KG1 (cell line): Measurements from ENCODE around the gene HEATR1.
"Not testable (repeated sequence)": the region's sequence is repeated elsewhere in the genome, so short reads cannot be mapped to it uniquely, and the experiment has no call there.

Experiments used
- DNase-seq: peaks from one replicate; lab custom pipeline; 2025; lab: John Stamatoyannopoulos, UW

Gene HEATR1

GRCh38 chr1:236602171-236602570 lies 2.1 kb downstream of the HEATR1 start:
- DNase-seq, result no peak

GRCh38 chr1:236590553-236591150 lies 13.7 kb downstream of the HEATR1 start:
- DNase-seq, result no peak

- no peak for DNase-seq
Observed at GRCh38 chr1:236589531-236589930, 14.8 kb downstream of the HEATR1 start.

GRCh38 chr1:236581528-236581927 lies 22.8 kb downstream of the HEATR1 start:
- DNase-seq, result no peak

GRCh38 chr1:236580404-236580803 lies 23.9 kb downstream of the HEATR1 start:
- DNase-seq, result not testable (repeated sequence)

- DNase-seq, result no peak
Observed at GRCh38 chr1:236578661-236579060, 25.7 kb downstream of the HEATR1 start.

GRCh38 chr1:236577041-236577440 lies 27.3 kb downstream of the HEATR1 start:
- DNase-seq, result not testable (repeated sequence)

- DNase-seq, result no peak
Observed at GRCh38 chr1:236576004-236576403, 28.3 kb downstream of the HEATR1 start.

- DNase-seq, result no peak
Observed at GRCh38 chr1:236575523-236575922, 28.8 kb downstream of the HEATR1 start.

GRCh38 chr1:236568285-236568894 lies 35.9 kb downstream of the HEATR1 start:
- no peak for DNase-seq

GRCh38 chr1:236565530-236565929 lies 38.8 kb downstream of the HEATR1 start:
- DNase-seq, result no peak

- DNase-seq, result no peak
Observed at GRCh38 chr1:236561976-236562375, 42.3 kb downstream of the HEATR1 start.

- DNase-seq, result no peak
Observed at GRCh38 chr1:236560213-236560771, 44.0 kb downstream of the HEATR1 start.

GRCh38 chr1:236558846-236559245 lies 45.5 kb downstream of the HEATR1 start:
- DNase-seq, result no peak

GRCh38 chr1:236558081-236558480 lies 46.2 kb downstream of the HEATR1 start:
- DNase-seq, result no peak

GRCh38 chr1:236556606-236557005 lies 47.7 kb downstream of the HEATR1 start:
- no peak for DNase-seq

- DNase-seq, result no peak
Observed at GRCh38 chr1:236553370-236553769, 50.9 kb downstream of the HEATR1 start.

GRCh38 chr1:236552901-236553300 lies 51.4 kb downstream of the HEATR1 start:
- DNase-seq, result no peak

- no peak for DNase-seq
Observed at GRCh38 chr1:236552096-236552495, 52.2 kb downstream of the HEATR1 start.

- no peak for DNase-seq
Observed at GRCh38 chr1:236550961-236551851, 53.1 kb downstream of the HEATR1 start.

- DNase-seq, result no peak
Observed at GRCh38 chr1:236548452-236548851, 55.9 kb downstream of the HEATR1 start.

GRCh38 chr1:236545621-236546169 lies 58.6 kb downstream of the HEATR1 start:
- DNase-seq, result no peak
